Measurements from ENCODE around the gene SIK1.

DNA sequence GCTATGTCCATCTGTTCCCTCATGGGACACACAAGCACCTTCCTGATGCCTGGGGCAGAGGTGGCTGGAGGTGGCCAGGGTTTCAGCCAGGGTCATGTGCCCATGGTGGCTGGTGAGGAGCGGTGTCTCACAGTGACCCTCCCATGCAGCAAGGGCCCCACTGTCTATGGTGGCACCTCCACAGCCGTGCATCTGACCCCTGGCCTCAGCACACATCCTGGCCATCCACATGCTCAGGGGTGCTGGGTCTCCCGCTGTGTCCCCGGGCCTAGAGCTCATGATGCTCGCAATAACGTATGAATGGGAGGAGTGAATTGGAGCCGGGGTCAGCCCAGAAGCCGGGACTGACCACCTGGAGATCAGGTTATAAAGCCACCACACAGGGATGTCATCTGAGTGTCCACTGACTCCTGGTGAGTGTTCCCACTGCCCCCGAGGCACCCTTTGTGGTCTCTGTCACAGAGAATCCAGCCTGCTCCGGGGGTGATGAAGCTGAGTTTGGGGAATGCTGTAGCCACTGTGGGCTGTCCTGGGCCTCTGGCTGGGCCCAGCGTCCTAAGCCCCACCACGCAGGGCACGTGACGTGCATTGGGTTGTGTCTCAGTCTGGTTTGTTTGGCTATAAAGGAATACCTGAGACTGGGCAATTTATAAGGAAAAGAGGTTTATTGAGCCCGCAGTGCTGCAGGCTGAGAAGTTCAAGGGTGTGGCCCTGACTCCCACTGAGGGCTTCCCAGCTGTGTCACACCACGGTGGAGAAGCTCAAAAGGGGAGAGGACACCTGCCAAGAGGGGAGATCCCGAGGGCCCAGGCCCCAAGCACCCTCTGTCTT lies 51.7 kb downstream of the SIK1 start:
- TF ChIP-seq POLR2A (IDR thresholded peaks at IDR 0.05; ENCODE audit: low read length) = no peak
- no peak for TF ChIP-seq GATA1 (IDR thresholded peaks at IDR 0.05; ENCODE audit: low read depth, low read length)

Data from erythroblast (primary cell).